Kidney (tissue), 14 donors: ENCODE measurements around the gene SHQ1. TPM values are rescaled to one million over a fixed set of nuclear protein-coding genes. Genes with fewer than 3 reads are reported as not detected.

ENCODE experiments used
- DNase-seq, 5 donors: peaks; one replicate each; pipeline ENCODE4 v3.0.0-alpha.2; 2013 to 2020
- FAIRE-seq: peaks from 2 replicates; lab custom pipeline; 2012; peaks lifted over from hg19 to GRCh38; lab: Jason Lieb, UNC
- H3K27ac ChIP-seq, 2 donors: one replicate each; pipeline ENCODE4 v1.7.0; 2013; ENCODE audit warnings: low read depth in 2 of 2, low read length in 2 of 2, inconsistent platforms in 1 of 2
- H3K27me3 ChIP-seq: one replicate; pipeline ENCODE4 v1.7.1; 2013; ENCODE audit warnings: low read length, inconsistent platforms; ENCODE audit not compliant: control insufficient read depth, insufficient read depth
- H3K36me3 ChIP-seq, 3 donors: one replicate each; pipeline versions ENCODE4 v1.7.0 to v1.7.1; 2013; ENCODE audit warnings: low read length in 3 of 3, control low read depth in 1 of 3, inconsistent platforms in 1 of 3; ENCODE audit not compliant: insufficient read depth in 3 of 3, control insufficient read depth in 2 of 3
- H3K4me1 ChIP-seq, 3 donors: one replicate each; pipeline versions ENCODE4 v1.7.0 to v1.7.1; 2013; ENCODE audit warnings: low read length in 3 of 3, inconsistent platforms in 1 of 3, low read depth in 1 of 3; ENCODE audit not compliant: control insufficient read depth in 2 of 3, insufficient read depth in 2 of 3
- H3K4me3 ChIP-seq, 3 donors: one replicate each; pipeline versions ENCODE4 v1.7.0 to v1.8.1; 2013; ENCODE audit warnings: low read length in 3 of 3, control low read depth in 1 of 3, inconsistent platforms in 1 of 3
- H3K9ac ChIP-seq, 3 donors: one replicate each; pipeline versions ENCODE4 v1.7.0 to v1.7.1; 2013; ENCODE audit warnings: low read length in 3 of 3, control low read depth in 1 of 3, inconsistent platforms in 1 of 3
- H3K9me3 ChIP-seq, 3 donors: one replicate each; pipeline versions ENCODE4 v1.7.0 to v1.7.1; 2013; ENCODE audit warnings: low read length in 3 of 3, control low read depth in 1 of 3, inconsistent platforms in 1 of 3; ENCODE audit not compliant: control insufficient read depth in 2 of 3, insufficient read depth in 1 of 3
- CTCF ChIP-seq: IDR thresholded peaks from 3 replicates; pipeline ENCODE4 v1.5.1; 2012; ENCODE audit warnings: mild to moderate bottlenecking, moderate library complexity, borderline replicate concordance; ENCODE audit not compliant: insufficient read depth; ENCODE audit errors: extremely low read depth
- intact Hi-C: fragments of 100-400 bp; cut with DNase I; formaldehyde crosslinking; loops from one replicate; pipeline ENCODE4 v1.11.1; 2022
- polyA plus RNA-seq: library from polyadenylated mRNA; stranded (reverse); fragments of 350-450 nt; fragmentation: Illumina TruSeq; extraction: RNeasy Lipid Tissue Mini Kit (QIAGEN cat#74804); gene quantifications from one replicate; pipeline ENCODE4 v1.2.3, GENCODE V29; 2014; ENCODE audit warnings: low read depth, low replicate concordance; ENCODE audit not compliant: insufficient read depth
- total RNA-seq: library from RNA; stranded (reverse); fragmentation: NEBNext Ultra II Directional; extraction: Animal tissue kit (Norgen Biotek cat#: 25700); gene quantifications from one replicate; pipeline ENCODE4 v1.2.1, GENCODE V29; 2021
- donor health status: control.
- donor health status: control.
- donor health status: control.
- donor health status: control.
- donor health status: control.
- donor health status: DM: yes; HTN: yes; CAD: no.
- donor health status: Normal renal cell carcinoma (clear cell type).

Gene SHQ1
- total and polyA plus RNA-seq, 2 donors from 2014 or later: 8.1 to 23.1 TPM

GRCh38 chr3:72769758-72770540, 78.3 kb downstream of the SHQ1 start:
- no peak for FAIRE-seq
- Histone ChIP-seq H3K36me3 (no peaks in the 10 kb centered on the region), H3K4me3 (no peak overlapping the region), H3K4me1 (no peaks in the 10 kb centered on the region), H3K9ac (no peak overlapping the region), H3K27ac (no peak overlapping the region), H3K27me3 (no peaks in the 10 kb centered on the region), H3K9me3 (no peaks in the 10 kb centered on the region)
- TF ChIP-seq CTCF: no peak
- DNase-seq: no peak
- intact Hi-C loops: no loop called here

GRCh38 chr3:72768936-72769335, 79.3 kb downstream of the SHQ1 start:
- FAIRE-seq (no peak), DNase-seq (no peak)
- Histone ChIP-seq H3K4me3 (no peak overlapping the region), H3K27me3 (no peaks in the 10 kb centered on the region), H3K36me3 (no peaks in the 10 kb centered on the region), H3K4me1 (no peaks in the 10 kb centered on the region), H3K9ac (no peak overlapping the region), H3K27ac (no peak overlapping the region), H3K9me3 (no peaks in the 10 kb centered on the region)
- intact Hi-C loops: no loop called here
- TF ChIP-seq CTCF: no peak

- TF ChIP-seq CTCF: no peak
- no peak for DNase-seq
- no peak for FAIRE-seq
- Histone ChIP-seq H3K4me1 (no peaks in the 10 kb centered on the region), H3K27ac (no peak overlapping the region), H3K27me3 (no peaks in the 10 kb centered on the region), H3K4me3 (no peak overlapping the region), H3K9ac (no peak overlapping the region), H3K36me3 (no peaks in the 10 kb centered on the region), H3K9me3 (no peaks in the 10 kb centered on the region)
- intact Hi-C loops: no loop called here
Measured at GRCh38 chr3:72768481-72768880, 79.8 kb downstream of the SHQ1 start.
